Thyroid gland (tissue), 4 donors: ENCODE results near the gene TSC22D1. TPM values are rescaled to one million over a fixed set of nuclear protein-coding genes. Genes with fewer than 3 reads are reported as not detected.
A peak's percentile ranks its signal among the peaks of the same experiment; 100 is the strongest.

Experiments used
- DNase-seq, 2 donors: peaks; one replicate each; pipeline ENCODE4 v3.0.0-alpha.2; 2019
- H3K27ac ChIP-seq, 3 donors: fragments of 200-600 bp; sonication (generic); 1 replicate in 2 of 3; 2 replicates in 1 of 3; pipeline ENCODE4 v1.5.1; 2016 to 2019; ENCODE audit warnings: mild to moderate bottlenecking in 1 of 3, moderate library complexity in 1 of 3
- H3K27me3 ChIP-seq: fragments of 200-600 bp; sonication (generic); one replicate; pipeline ENCODE4 v1.5.1; 2019
- H3K36me3 ChIP-seq, 2 donors: fragments of 200-600 bp; sonication (generic); one replicate each; pipeline ENCODE4 v1.5.1; 2016 to 2019
- H3K4me1 ChIP-seq, 2 donors: fragments of 200-600 bp; sonication (generic); one replicate each; pipeline ENCODE4 v1.5.1; 2017 to 2019
- H3K4me3 ChIP-seq, 3 donors: fragments of 200-600 bp; sonication (generic); replicated peaks in 1 of 3; 1 replicate in 2 of 3; 2 replicates in 1 of 3; pipeline ENCODE4 v1.5.1; 2016; ENCODE audit warnings: mild to moderate bottlenecking in 1 of 3
- H3K9me3 ChIP-seq: fragments of 200-600 bp; sonication (generic); one replicate; pipeline ENCODE4 v1.5.1; 2017
- CTCF ChIP-seq, 6 experiments: fragments of 200-600 bp in 3 of 6; fragments of 450-650 bp in 3 of 6; sonication (generic) in 3 of 6; IDR thresholded peaks; one replicate each; pipeline ENCODE4 v1.5.1; 2016 to 2019; ENCODE audit warnings: antibody characterized with exemption in 6 of 6, mild to moderate bottlenecking in 2 of 6, inconsistent platforms in 1 of 6, moderate library complexity in 1 of 6
- POLR2A ChIP-seq, 2 donors: fragments of 450-650 bp; IDR thresholded peaks; one replicate each; pipeline ENCODE4 v1.6.1; 2017; ENCODE audit warnings: antibody characterized with exemption in 2 of 2, mild to moderate bottlenecking in 2 of 2, moderate library complexity in 1 of 2
- WGBS, 2 donors: methylation state at CpG; one replicate each; pipeline ENCODE4 v1.1.5; 2017; 5-methylcytosine and 5-hydroxymethylcytosine counted together
- intact Hi-C: fragments of 100-400 bp; cut with DNase I; formaldehyde crosslinking; loops from one replicate; pipeline ENCODE4 v1.15.1; 2023
- total RNA-seq, 4 donors: library from RNA; depleted of rRNA; stranded (reverse); fragments of >200 nt; gene quantifications; one replicate each; pipeline ENCODE4 v1.2.3, GENCODE V29; 2016

Gene TSC22D1
- 100 to 1,000 TPM in 1 of 4 donors, 10 to 100 TPM in 3; 78.0 to 103 (median 90.5) TPM for total RNA-seq

- Histone ChIP-seq H3K36me3 (no peaks in the 10 kb centered on the region), H3K4me3 (peak within 1 kb of the TSS; percentile 67 to 88 (median 74)), H3K9me3 (no peaks in the 10 kb centered on the region), H3K27ac (peak within 1 kb of the TSS; percentile 86 to 99 (median 97)), H3K4me1 (peaks cover 18 to 21% of the 10 kb centered on the region in 2 donors), H3K27me3 (no peaks in the 10 kb centered on the region)
- peak; percentile 38 to 40 for DNase-seq
- TF ChIP-seq POLR2A (IDR thresholded peaks at IDR 0.05) (no peak), CTCF (IDR thresholded peaks at IDR 0.05) (no peak)
- WGBS, 2 donors = 1 to 2% methylated on average over 27 to 48 of the region's 51 CpGs
- intact Hi-C loops = loop anchor here (10.0 kb wide), 2 partner anchors 81 to 409 kb away; partner anchors contain the start of genes GPALPP1 and NUFIP1
Observed at GRCh38 chr13:44575741-44576350, at the start of gene TSC22D1. TSS of gene TSC22D1 (minus strand) at chr13:44576330. CDS start at chr13:44576074, 256 bp downstream.

GRCh38 chr13:44622708-44623107 is 46.6 kb upstream of the TSC22D1 start:
- Histone ChIP-seq H3K27ac (no peak overlapping the region), H3K4me1 (no peaks in the 10 kb centered on the region), H3K4me3 (no peak overlapping the region), H3K9me3 (no peaks in the 10 kb centered on the region), H3K36me3 (no peaks in the 10 kb centered on the region), H3K27me3 (no peaks in the 10 kb centered on the region)
- intact Hi-C loops = no loop called here
- TF ChIP-seq POLR2A (IDR thresholded peaks at IDR 0.05) = no peak
- TF ChIP-seq CTCF (IDR thresholded peaks at IDR 0.05) = no peak
- WGBS, 2 donors = 66 to 70% methylated on average over 1 of the region's 1 CpG
- DNase-seq = no peak

DNA sequence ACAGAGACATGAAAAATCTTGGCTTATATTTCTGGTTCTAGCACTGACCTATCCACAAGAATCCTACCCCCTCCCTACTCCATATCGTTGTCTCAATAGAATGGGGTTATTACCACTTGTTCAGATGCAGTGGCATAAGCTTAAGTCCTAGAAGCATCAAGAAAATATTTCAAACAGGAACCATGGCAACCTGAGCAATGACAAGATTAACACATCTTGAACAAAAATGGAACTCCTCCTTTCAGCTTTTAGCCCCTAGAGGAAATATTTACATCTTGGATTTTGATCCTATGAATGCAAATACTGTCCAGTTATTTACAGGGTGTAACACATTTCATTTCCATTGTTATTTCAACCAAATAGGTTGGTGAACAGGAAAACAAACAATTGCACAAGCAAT is 46.1 kb upstream of the TSC22D1 start:
- H3K36me3 ChIP-seq = no peaks in the 10 kb centered on the region
- no peaks in the 10 kb centered on the region for H3K27me3 ChIP-seq
- H3K4me3 ChIP-seq = no peak overlapping the region
- intact Hi-C loops = no loop called here
- WGBS, 2 donors = 75 to 77% methylated on average over 1 of the region's 1 CpG
- H3K4me1 ChIP-seq = no peaks in the 10 kb centered on the region
- H3K27ac ChIP-seq = no peak overlapping the region
- no peak for TF ChIP-seq POLR2A (IDR thresholded peaks at IDR 0.05)
- no peak for TF ChIP-seq CTCF (IDR thresholded peaks at IDR 0.05)
- no peak for DNase-seq
- H3K9me3 ChIP-seq = no peaks in the 10 kb centered on the region

DNA sequence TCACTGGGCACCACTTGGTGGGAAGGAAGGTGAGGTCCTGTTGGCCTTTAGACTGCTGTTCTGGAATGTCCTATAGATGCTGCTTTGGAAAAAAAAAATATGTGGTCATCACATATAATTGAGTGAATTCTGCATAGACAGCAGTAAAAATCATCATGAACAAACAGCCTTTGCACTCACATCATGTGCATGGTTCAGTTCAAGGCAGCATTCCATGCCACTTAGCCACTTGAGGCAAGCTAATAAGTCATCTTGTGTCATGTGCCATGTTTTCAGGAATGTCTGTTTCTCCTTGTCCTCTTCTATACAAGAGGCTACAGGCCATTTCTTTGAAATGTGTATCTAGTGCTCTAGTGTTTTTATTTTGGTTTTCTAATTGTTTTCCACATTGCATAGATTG is 43.9 kb upstream of the TSC22D1 start:
- Histone ChIP-seq H3K27ac (no peak overlapping the region), H3K4me1 (no peaks in the 10 kb centered on the region), H3K27me3 (no peaks in the 10 kb centered on the region), H3K36me3 (no peaks in the 10 kb centered on the region), H3K9me3 (no peaks in the 10 kb centered on the region), H3K4me3 (no peak overlapping the region)
- TF ChIP-seq CTCF (IDR thresholded peaks at IDR 0.05) = no peak
- TF ChIP-seq POLR2A (IDR thresholded peaks at IDR 0.05) = no peak
- no peak for DNase-seq
- intact Hi-C loops = no loop called here

GRCh38 chr13:44619651-44620050 is 43.5 kb upstream of the TSC22D1 start:
- Histone ChIP-seq H3K36me3 (no peaks in the 10 kb centered on the region), H3K9me3 (no peaks in the 10 kb centered on the region), H3K4me1 (no peaks in the 10 kb centered on the region), H3K4me3 (no peak overlapping the region), H3K27me3 (no peaks in the 10 kb centered on the region), H3K27ac (no peak overlapping the region)
- WGBS, 2 donors = 93 to 95% methylated on average over 1 of the region's 1 CpG
- TF ChIP-seq CTCF (IDR thresholded peaks at IDR 0.05) (no peak), POLR2A (IDR thresholded peaks at IDR 0.05) (no peak)
- no peak for DNase-seq
- intact Hi-C loops = no loop called here
